WTC11 (cell line): ENCODE data around the gene ZDBF2. TPM values are rescaled to one million over a fixed set of nuclear protein-coding genes. Genes with fewer than 3 reads are reported as not detected.
A peak's percentile ranks its signal among the peaks of the same experiment; 100 is the strongest.

Experiments
- ATAC-seq: fragments of 200-7000 bp; cut with Tn5 transposase; 2 replicates; pipeline ENCODE4 v1.10.0; 2021; ENCODE audit warnings: mild to moderate bottlenecking, moderate library complexity
- CTCF ChIA-PET: fragments of 300-600 bp; sonication (Branson Sonifier 250); formaldehyde crosslinking; loops from one replicate; lab custom pipeline; 2021; ENCODE audit warnings: antibody characterized with exemption; lab: Charles Lee
- POLR2A ChIA-PET: fragments of 350-600 bp; sonication (Branson Sonifier 250); formaldehyde crosslinking; loops from one replicate; lab custom pipeline; 2021; ENCODE audit warnings: antibody characterized with exemption; lab: Charles Lee
- DNase-seq: peaks from one replicate; pipeline ENCODE4 v3.0.0; 2021; ENCODE audit warnings: low spot score
- H3K27ac Mint-ChIP-seq: 2 replicates; pipeline ENCODE4 v1.8.0; 2021; ENCODE audit warnings: mixed read lengths
- H3K27me3 Mint-ChIP-seq: 2 replicates; pipeline ENCODE4 v1.8.0; 2021; ENCODE audit warnings: low read depth, mild to moderate bottlenecking, moderate library complexity, mixed read lengths
- H3K36me3 Mint-ChIP-seq: 2 replicates; pipeline ENCODE4 v1.8.0; 2021; ENCODE audit warnings: mixed read lengths
- H3K4me1 Mint-ChIP-seq: 2 replicates; pipeline ENCODE4 v1.8.0; 2022; ENCODE audit warnings: mixed read lengths
- H3K4me3 Mint-ChIP-seq: 2 replicates; pipeline ENCODE4 v1.8.0; 2021; ENCODE audit warnings: mild to moderate bottlenecking, moderate library complexity, mixed read lengths
- H3K9me3 Mint-ChIP-seq: 2 replicates; pipeline ENCODE4 v1.8.0; 2021; ENCODE audit warnings: mixed read lengths
- ATF6 ChIP-seq: sonication (generic); formaldehyde crosslinking; IDR thresholded peaks from 2 replicates; pipeline ENCODE4 v1.8.1; 2023; ENCODE audit warnings: mild to moderate bottlenecking, missing genetic modification reagents
- CTCF ChIP-seq: fragments of 200-600 bp; IDR thresholded peaks from 2 replicates; pipeline ENCODE4 v1.8.0; 2022; ENCODE audit warnings: antibody characterized with exemption
- ERG ChIP-seq: fragments of 250-450 bp; sonication (Bioruptor Pico); IDR thresholded peaks from 2 replicates; pipeline ENCODE4 v1.8.0; 2021; ENCODE audit warnings: mild to moderate bottlenecking
- JAZF1 ChIP-seq: fragments of 250-450 bp; sonication (Bioruptor Pico); IDR thresholded peaks from 2 replicates; pipeline ENCODE4 v1.9.0; 2021; ENCODE audit warnings: moderate library complexity, mild to moderate bottlenecking, inconsistent platforms
- JUN ChIP-seq: sonication (generic); formaldehyde crosslinking; IDR thresholded peaks from 2 replicates; pipeline ENCODE4 v1.8.0; 2023; ENCODE audit warnings: mild to moderate bottlenecking, missing genetic modification reagents
- MLX ChIP-seq: sonication (generic); formaldehyde crosslinking; IDR thresholded peaks from 2 replicates; pipeline ENCODE4 v1.8.1; 2023; ENCODE audit warnings: mild to moderate bottlenecking, missing genetic modification reagents, moderate library complexity
- MXD4 ChIP-seq: fragments of 250-450 bp; sonication (Bioruptor Pico); IDR thresholded peaks from 2 replicates; pipeline ENCODE4 v1.8.0; 2021; ENCODE audit warnings: mild to moderate bottlenecking, moderate library complexity, borderline replicate concordance
- NFATC4 ChIP-seq: fragments of 250-450 bp; sonication (Bioruptor Pico); IDR thresholded peaks from 2 replicates; pipeline ENCODE4 v1.9.0; 2021; ENCODE audit warnings: mild to moderate bottlenecking
- NFYB ChIP-seq: sonication (generic); formaldehyde crosslinking; conservative IDR thresholded peaks from 2 replicates; pipeline ENCODE4 v1.8.0; 2022; ENCODE audit warnings: low read depth, missing genetic modification reagents
- NR3C1 ChIP-seq: sonication (generic); formaldehyde crosslinking; conservative IDR thresholded peaks from 2 replicates; pipeline ENCODE4 v1.8.1; 2023; ENCODE audit warnings: low read depth, mild to moderate bottlenecking, missing genetic modification reagents
- ZNF138 ChIP-seq: sonication (generic); formaldehyde crosslinking; conservative IDR thresholded peaks from 2 replicates; pipeline ENCODE4 v1.8.1; 2022; ENCODE audit warnings: mild to moderate bottlenecking, moderate library complexity, missing genetic modification reagents
- ZNF532 ChIP-seq: fragments of 250-450 bp; sonication (Bioruptor Pico); IDR thresholded peaks from 2 replicates; pipeline ENCODE4 v1.9.0; 2021; ENCODE audit warnings: mild to moderate bottlenecking, borderline replicate concordance
- ZNF671 ChIP-seq: fragments of 250-450 bp; sonication (Bioruptor Pico); IDR thresholded peaks from 2 replicates; pipeline ENCODE4 v1.8.0; 2021; ENCODE audit warnings: mild to moderate bottlenecking
- total RNA-seq: library from RNA; stranded (reverse); gene quantifications from 3 replicates; pipeline ENCODE4 v1.2.3, GENCODE V29; 2021
- TF ChIP-seq, protein P1 (sequence below): sonication (generic); formaldehyde crosslinking; IDR thresholded peaks from 2 replicates; pipeline ENCODE4 v1.8.0; 2022; ENCODE audit warnings: mild to moderate bottlenecking, missing genetic modification reagents
- TF ChIP-seq, protein P2 (sequence below): fragments of 250-450 bp; sonication (Bioruptor Pico); IDR thresholded peaks from 2 replicates; pipeline ENCODE4 v1.9.0; 2021; ENCODE audit warnings: moderate library complexity, mild to moderate bottlenecking, inconsistent platforms, borderline replicate concordance
- TF ChIP-seq, protein P3 (sequence below): fragments of 250-450 bp; sonication (Bioruptor Pico); IDR thresholded peaks from 2 replicates; pipeline ENCODE4 v2.1.2; 2022; ENCODE audit warnings: mild to moderate bottlenecking, moderate library complexity
- TF ChIP-seq, protein P4 (sequence below): sonication (generic); formaldehyde crosslinking; IDR thresholded peaks from 2 replicates; pipeline ENCODE4 v1.8.0; 2022; ENCODE audit warnings: mild to moderate bottlenecking, missing genetic modification reagents

The ZDBF2 gene
- total RNA-seq, 1 experiment from 2014 or later: 16.0 TPM

- no peak for TF ChIP-seq NFATC4 (CRISPR knock-in tag)
- TF ChIP-seq, protein P1, sequence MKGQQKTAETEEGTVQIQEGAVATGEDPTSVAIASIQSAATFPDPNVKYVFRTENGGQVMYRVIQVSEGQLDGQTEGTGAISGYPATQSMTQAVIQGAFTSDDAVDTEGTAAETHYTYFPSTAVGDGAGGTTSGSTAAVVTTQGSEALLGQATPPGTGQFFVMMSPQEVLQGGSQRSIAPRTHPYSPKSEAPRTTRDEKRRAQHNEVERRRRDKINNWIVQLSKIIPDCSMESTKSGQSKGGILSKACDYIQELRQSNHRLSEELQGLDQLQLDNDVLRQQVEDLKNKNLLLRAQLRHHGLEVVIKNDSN (CRISPR knock-in tag): no peak
- TF ChIP-seq, protein P2, sequence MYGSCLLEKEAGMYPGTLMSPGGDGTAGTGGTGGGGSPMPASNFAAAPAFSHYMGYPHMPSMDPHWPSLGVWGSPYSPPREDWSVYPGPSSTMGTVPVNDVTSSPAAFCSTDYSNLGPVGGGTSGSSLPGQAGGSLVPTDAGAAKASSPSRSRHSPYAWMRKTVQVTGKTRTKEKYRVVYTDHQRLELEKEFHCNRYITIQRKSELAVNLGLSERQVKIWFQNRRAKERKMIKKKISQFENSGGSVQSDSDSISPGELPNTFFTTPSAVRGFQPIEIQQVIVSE (CRISPR knock-in tag): no peak
- no peak for TF ChIP-seq ZNF138 (CRISPR knock-in tag)
- TF ChIP-seq, all 79 proteins: peak for 0
- H3K36me3 Mint-ChIP-seq: peaks cover 12% of the 10 kb centered on the region
These were observed 48.6 kb downstream of the ZDBF2 start for GRCh38 chr2:206323033-206323432.

DNA sequence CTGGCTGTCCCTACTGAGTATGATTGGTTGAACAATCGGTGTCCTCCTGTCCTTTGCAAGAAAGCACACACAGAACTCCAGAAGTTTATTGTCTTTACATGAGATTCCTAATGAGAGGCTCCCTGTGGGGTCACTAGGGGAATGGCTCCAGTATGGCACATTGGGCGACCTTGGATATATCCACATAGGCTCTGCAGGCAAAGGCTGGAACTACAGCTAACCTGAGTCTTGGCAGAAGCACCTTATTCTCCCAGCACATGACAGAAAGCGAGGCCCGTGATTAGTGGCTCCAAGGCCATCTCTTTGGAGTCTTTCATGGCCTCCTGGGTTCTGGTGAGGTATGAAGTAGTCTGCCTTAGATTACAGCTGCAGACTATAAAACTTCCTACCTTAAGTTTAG lies 49.0 kb downstream of the ZDBF2 start:
- peak; percentile 29 for DNase-seq
- ATAC-seq: peak; percentile 99
- no peak overlapping the region for H3K4me3 Mint-ChIP-seq
- ChIA-PET CTCF (interaction anchor here (0.6 to 0.8 kb wide), 3 partner anchors 9 to 48 kb away, joined by 3 to 4 read pairs (median 4); no protein-coding TSS in a partner anchor), POLR2A (no interaction called here)
- H3K36me3 Mint-ChIP-seq: peaks cover 7% of the 10 kb centered on the region
- H3K4me1 Mint-ChIP-seq: no peaks in the 10 kb centered on the region; the same call in 1 of the 2 replicates
- TF ChIP-seq MLX (CRISPR knock-in tag): no peak
- TF ChIP-seq, protein P3, sequence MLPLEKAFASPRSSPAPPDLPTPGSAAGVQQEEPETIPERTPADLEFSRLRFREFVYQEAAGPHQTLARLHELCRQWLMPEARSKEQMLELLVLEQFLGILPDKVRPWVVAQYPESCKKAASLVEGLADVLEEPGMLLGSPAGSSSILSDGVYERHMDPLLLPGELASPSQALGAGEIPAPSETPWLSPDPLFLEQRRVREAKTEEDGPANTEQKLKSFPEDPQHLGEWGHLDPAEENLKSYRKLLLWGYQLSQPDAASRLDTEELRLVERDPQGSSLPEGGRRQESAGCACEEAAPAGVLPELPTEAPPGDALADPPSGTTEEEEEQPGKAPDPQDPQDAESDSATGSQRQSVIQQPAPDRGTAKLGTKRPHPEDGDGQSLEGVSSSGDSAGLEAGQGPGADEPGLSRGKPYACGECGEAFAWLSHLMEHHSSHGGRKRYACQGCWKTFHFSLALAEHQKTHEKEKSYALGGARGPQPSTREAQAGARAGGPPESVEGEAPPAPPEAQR (CRISPR knock-in tag): no peak
- no peak for TF ChIP-seq ERG (CRISPR knock-in tag)
- H3K27ac Mint-ChIP-seq: no peak overlapping the region
- H3K27me3 Mint-ChIP-seq: no peaks in the 10 kb centered on the region
- H3K9me3 Mint-ChIP-seq: peaks cover 14% of the 10 kb centered on the region

More at GRCh38 chr2:206323033-206323432, 48.6 kb downstream of the ZDBF2 start:
- Mint-ChIP-seq H3K9me3 (peaks cover 19% of the 10 kb centered on the region), H3K4me3 (no peak overlapping the region), H3K4me1 (no peaks in the 10 kb centered on the region), H3K27me3 (no peaks in the 10 kb centered on the region), H3K27ac (no peak overlapping the region)
- ATAC-seq: no peak
- ChIA-PET CTCF (no interaction called here), POLR2A (no interaction called here)
- no peak for DNase-seq

- H3K27ac Mint-ChIP-seq: no peak overlapping the region
- POLR2A ChIA-PET: no interaction called here
- CTCF ChIA-PET: no interaction called here
- TF ChIP-seq NR3C1 (CRISPR knock-in tag): no peak
- no peak for TF ChIP-seq CTCF
- no peak for TF ChIP-seq ATF6 (CRISPR knock-in tag)
- no peak for TF ChIP-seq MXD4 (CRISPR knock-in tag)
- no peak for TF ChIP-seq JUN (CRISPR knock-in tag)
- TF ChIP-seq NFYB (CRISPR knock-in tag): no peak
- no peak for TF ChIP-seq ZNF532 (CRISPR knock-in tag)
- TF ChIP-seq JAZF1 (CRISPR knock-in tag): no peak
- TF ChIP-seq, protein P4, sequence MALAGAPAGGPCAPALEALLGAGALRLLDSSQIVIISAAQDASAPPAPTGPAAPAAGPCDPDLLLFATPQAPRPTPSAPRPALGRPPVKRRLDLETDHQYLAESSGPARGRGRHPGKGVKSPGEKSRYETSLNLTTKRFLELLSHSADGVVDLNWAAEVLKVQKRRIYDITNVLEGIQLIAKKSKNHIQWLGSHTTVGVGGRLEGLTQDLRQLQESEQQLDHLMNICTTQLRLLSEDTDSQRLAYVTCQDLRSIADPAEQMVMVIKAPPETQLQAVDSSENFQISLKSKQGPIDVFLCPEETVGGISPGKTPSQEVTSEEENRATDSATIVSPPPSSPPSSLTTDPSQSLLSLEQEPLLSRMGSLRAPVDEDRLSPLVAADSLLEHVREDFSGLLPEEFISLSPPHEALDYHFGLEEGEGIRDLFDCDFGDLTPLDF (CRISPR knock-in tag): no peak
- TF ChIP-seq ZNF671 (CRISPR knock-in tag): no peak
These were observed 50.4 kb downstream of the ZDBF2 start for GRCh38 chr2:206324869-206325268.

More at GRCh38 chr2:206324869-206325268, 50.4 kb downstream of the ZDBF2 start:
- ATAC-seq: no peak
- no peak for DNase-seq
- H3K27me3 Mint-ChIP-seq: no peaks in the 10 kb centered on the region
- peaks cover 11% of the 10 kb centered on the region for H3K4me1 Mint-ChIP-seq
- peaks cover 7% of the 10 kb centered on the region; the same call in 1 of the 2 replicates for H3K9me3 Mint-ChIP-seq
- H3K36me3 Mint-ChIP-seq: no peaks in the 10 kb centered on the region
- no peak overlapping the region for H3K4me3 Mint-ChIP-seq
